Neutrophil (primary cell): ENCODE results near the gene COX7A2.

ENCODE experiments used
- H3K27ac ChIP-seq: fragments of 200-600 bp; sonication (generic); 2 replicates; pipeline ENCODE4 v1.5.1; 2016; ENCODE audit warnings: mild to moderate bottlenecking, moderate library complexity
- H3K27me3 ChIP-seq: fragments of 200-600 bp; sonication (generic); 2 replicates; pipeline ENCODE4 v1.6.0; 2016; ENCODE audit warnings: mild to moderate bottlenecking
- H3K36me3 ChIP-seq: fragments of 200-600 bp; sonication (generic); 2 replicates; pipeline ENCODE4 v1.5.1; 2017
- H3K4me1 ChIP-seq, 2 experiments: fragments of 200-600 bp in 1 of 2; sonication (generic) in 1 of 2; 1 replicate in 1 of 2; 2 replicates in 1 of 2; pipeline versions ENCODE4 v1.5.1 to v1.6.1; 2013 to 2016; ENCODE audit warnings: low read depth in 1 of 2, low read length in 1 of 2, mild to moderate bottlenecking in 1 of 2, moderate library complexity in 1 of 2; ENCODE audit not compliant: control insufficient read depth in 1 of 2, insufficient read depth in 1 of 2
- H3K4me3 ChIP-seq, 2 experiments: fragments of 200-600 bp in 1 of 2; sonication (generic) in 1 of 2; 1 replicate in 1 of 2; 2 replicates in 1 of 2; pipeline ENCODE4 v1.5.1; 2013 to 2016; ENCODE audit warnings: low read depth in 1 of 2, low read length in 1 of 2, mild to moderate bottlenecking in 1 of 2, moderate library complexity in 1 of 2
- H3K9me3 ChIP-seq: fragments of 200-600 bp; sonication (generic); 2 replicates; pipeline ENCODE4 v1.5.1; 2016
- CTCF ChIP-seq: fragments of 200-600 bp; sonication (generic); IDR thresholded peaks from 2 replicates; pipeline ENCODE4 v1.5.1; 2016; ENCODE audit warnings: antibody characterized with exemption

COX7A2 gene

GRCh38 chr6:75278474-75279077, 35.0 kb upstream of the COX7A2 start:
- H3K4me3 ChIP-seq = no peak overlapping the region
- no peak for TF ChIP-seq CTCF
- peak overlapping the region; percentile 14 for H3K27ac ChIP-seq

GRCh38 chr6:75275067-75275466, 31.5 kb upstream of the COX7A2 start:
- H3K27me3 ChIP-seq = no peaks in the 10 kb centered on the region
- peaks cover 55 to 56% of the 10 kb centered on the region in 2 experiments for H3K4me1 ChIP-seq
- no peaks in the 10 kb centered on the region for H3K36me3 ChIP-seq
- no peak overlapping the region for H3K27ac ChIP-seq
- H3K4me3 ChIP-seq = no peak overlapping the region
- no peak for TF ChIP-seq CTCF
- H3K9me3 ChIP-seq = no peaks in the 10 kb centered on the region

More at GRCh38 chr6:75278474-75279077, 35.0 kb upstream of the COX7A2 start:
- Histone ChIP-seq H3K9me3 (no peaks in the 10 kb centered on the region), H3K4me1 (peaks cover 50% of the 10 kb centered on the region in 2 experiments), H3K27me3 (no peaks in the 10 kb centered on the region), H3K36me3 (no peaks in the 10 kb centered on the region)

- Histone ChIP-seq H3K27me3 (no peaks in the 10 kb centered on the region), H3K36me3 (peaks cover 3% of the 10 kb centered on the region), H3K4me3 (peak overlapping the region; percentile 39 to 44), H3K4me1 (peaks cover 45 to 48% of the 10 kb centered on the region in 2 experiments), H3K27ac (peak overlapping the region; percentile 87), H3K9me3 (no peaks in the 10 kb centered on the region)
- no peak for TF ChIP-seq CTCF
Measured at GRCh38 chr6:75273009-75273408, 29.4 kb upstream of the COX7A2 start.

- H3K36me3 ChIP-seq = peaks cover 3% of the 10 kb centered on the region
- no peak for TF ChIP-seq CTCF
- H3K27ac ChIP-seq = peak overlapping the region; percentile 87
- peak overlapping the region; percentile 39 to 44 for H3K4me3 ChIP-seq
- H3K4me1 ChIP-seq = peaks cover 45 to 48% of the 10 kb centered on the region in 2 experiments
- no peaks in the 10 kb centered on the region for H3K9me3 ChIP-seq
- H3K27me3 ChIP-seq = no peaks in the 10 kb centered on the region
Measured at GRCh38 chr6:75272145-75272840, 28.7 kb upstream of the COX7A2 start.

- Histone ChIP-seq H3K9me3 (no peaks in the 10 kb centered on the region), H3K4me3 (no peak overlapping the region), H3K27me3 (no peaks in the 10 kb centered on the region), H3K27ac (no peak overlapping the region), H3K4me1 (peaks cover 36 to 39% of the 10 kb centered on the region in 2 experiments), H3K36me3 (peaks cover 16% of the 10 kb centered on the region)
- TF ChIP-seq CTCF = no peak
Measured at GRCh38 chr6:75268988-75269354, 25.4 kb upstream of the COX7A2 start.
